ENCODE measurements around the gene CRISP2. TPM values are rescaled to one million over a fixed set of nuclear protein-coding genes. Genes with fewer than 3 reads are reported as not detected.

The CRISP2 gene
- total and polyA plus RNA-seq, 4 donors = 0.28 TPM; not detected in 3

DNA sequence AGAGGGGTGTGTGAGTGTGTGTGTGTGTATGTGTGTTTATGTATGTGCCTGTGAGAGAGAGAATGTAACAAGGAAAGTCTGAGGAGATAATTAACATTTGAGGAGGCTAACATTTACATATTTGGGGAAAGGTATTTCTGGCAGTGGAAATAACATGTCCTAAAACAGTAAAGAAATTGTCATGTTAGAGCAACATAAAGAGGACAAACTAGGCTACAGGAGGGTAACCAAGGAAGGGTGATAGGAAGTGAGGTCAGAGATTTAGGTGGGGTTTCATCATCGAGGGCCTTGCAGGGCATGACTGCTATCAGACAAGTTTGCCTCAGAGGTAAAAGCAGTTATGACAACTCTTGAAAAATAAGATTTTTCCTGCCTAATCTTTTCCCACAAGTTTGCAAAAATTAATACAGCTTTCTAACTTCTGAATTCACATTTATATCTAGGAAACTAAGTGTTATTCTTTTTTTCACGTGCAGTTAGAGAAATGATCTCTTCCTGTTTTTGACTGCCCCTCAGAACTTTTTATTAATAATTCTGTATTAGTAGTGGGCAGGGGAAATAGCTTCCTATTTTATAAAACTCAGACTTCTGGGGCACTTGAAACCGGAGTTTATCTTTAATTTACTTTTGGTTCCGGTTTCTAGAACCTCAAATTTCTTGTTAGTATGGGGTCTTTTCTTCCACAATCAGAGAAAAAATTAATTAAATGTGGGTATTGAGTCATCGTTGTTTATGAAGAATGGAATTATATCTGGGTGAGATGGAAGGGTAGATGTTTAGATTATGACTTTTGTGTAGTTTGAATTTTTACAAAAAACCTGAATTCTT, 46.2 kb downstream of the CRISP2 start:
- Histone ChIP-seq H3K27ac (ENCODE audit: low read depth in 1 of 2, low read length in 2 of 2) (no peak overlapping the region), H3K36me3 (ENCODE audit: control insufficient read depth in 4 of 4, insufficient read depth in 3 of 4, low read depth in 1 of 4, low read length in 3 of 4) (no peaks in the 10 kb centered on the region), H3K27me3 (ENCODE audit: control insufficient read depth in 4 of 4, insufficient read depth in 4 of 4, low read length in 3 of 4) (no peaks in the 10 kb centered on the region), H3K9ac (ENCODE audit: low read depth in 1 of 2, low read length in 2 of 2) (no peak overlapping the region), H3K9me3 (ENCODE audit: control insufficient read depth in 4 of 4, low read length in 3 of 4) (no peaks in the 10 kb centered on the region), H3K4me1 (ENCODE audit: control insufficient read depth in 4 of 4, insufficient read depth in 4 of 4, low read length in 3 of 4) (no peaks in the 10 kb centered on the region), H3K4me3 (ENCODE audit: low read depth in 1 of 3, low read length in 3 of 3) (no peak overlapping the region)
- no peak for DNase-seq (ENCODE audit: low spot score)
- TF ChIP-seq EGR1 (IDR thresholded peaks at IDR 0.05; ENCODE audit: low read depth in 2 of 2) (no peak), RXRA (IDR thresholded peaks at IDR 0.05) (no peak), FOXA1 (IDR thresholded peaks at IDR 0.05) (no peak), NR2F2 (IDR thresholded peaks at IDR 0.05) (no peak)
- TF ChIP-seq, protein P1, sequence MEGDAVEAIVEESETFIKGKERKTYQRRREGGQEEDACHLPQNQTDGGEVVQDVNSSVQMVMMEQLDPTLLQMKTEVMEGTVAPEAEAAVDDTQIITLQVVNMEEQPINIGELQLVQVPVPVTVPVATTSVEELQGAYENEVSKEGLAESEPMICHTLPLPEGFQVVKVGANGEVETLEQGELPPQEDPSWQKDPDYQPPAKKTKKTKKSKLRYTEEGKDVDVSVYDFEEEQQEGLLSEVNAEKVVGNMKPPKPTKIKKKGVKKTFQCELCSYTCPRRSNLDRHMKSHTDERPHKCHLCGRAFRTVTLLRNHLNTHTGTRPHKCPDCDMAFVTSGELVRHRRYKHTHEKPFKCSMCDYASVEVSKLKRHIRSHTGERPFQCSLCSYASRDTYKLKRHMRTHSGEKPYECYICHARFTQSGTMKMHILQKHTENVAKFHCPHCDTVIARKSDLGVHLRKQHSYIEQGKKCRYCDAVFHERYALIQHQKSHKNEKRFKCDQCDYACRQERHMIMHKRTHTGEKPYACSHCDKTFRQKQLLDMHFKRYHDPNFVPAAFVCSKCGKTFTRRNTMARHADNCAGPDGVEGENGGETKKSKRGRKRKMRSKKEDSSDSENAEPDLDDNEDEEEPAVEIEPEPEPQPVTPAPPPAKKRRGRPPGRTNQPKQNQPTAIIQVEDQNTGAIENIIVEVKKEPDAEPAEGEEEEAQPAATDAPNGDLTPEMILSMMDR (IDR thresholded peaks at IDR 0.05; ENCODE audit: low read depth, low read length, missing input control) = no peak
- TF ChIP-seq, protein P2, sequence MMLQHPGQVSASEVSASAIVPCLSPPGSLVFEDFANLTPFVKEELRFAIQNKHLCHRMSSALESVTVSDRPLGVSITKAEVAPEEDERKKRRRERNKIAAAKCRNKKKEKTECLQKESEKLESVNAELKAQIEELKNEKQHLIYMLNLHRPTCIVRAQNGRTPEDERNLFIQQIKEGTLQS (IDR thresholded peaks at IDR 0.05) = no peak
- 55% methylated on average over 5 of the region's 5 CpGs for WGBS

DNA sequence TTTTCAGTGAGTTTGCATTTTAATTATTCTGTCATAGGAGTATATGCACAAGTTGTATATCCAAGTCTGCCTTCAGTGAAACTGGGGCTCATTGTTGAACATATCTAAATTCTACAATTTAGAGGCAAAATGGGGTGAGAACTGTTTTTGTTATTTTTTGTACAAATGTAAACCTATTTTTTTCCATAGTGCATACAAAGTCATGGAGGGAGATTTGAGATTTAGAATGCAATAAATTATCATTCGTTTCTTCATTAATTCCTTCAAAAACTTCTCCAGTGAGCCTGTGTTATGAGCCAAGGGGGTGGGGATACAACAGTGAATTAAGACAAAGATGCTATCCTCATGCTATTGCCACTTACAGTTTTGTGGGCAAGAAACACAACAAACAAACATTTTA, 46.9 kb downstream of the CRISP2 start:
- no peak for TF ChIP-seq NR2F2 (IDR thresholded peaks at IDR 0.05)
- TF ChIP-seq JUND (IDR thresholded peaks at IDR 0.05) = no peak
- TF ChIP-seq GABPA (IDR thresholded peaks at IDR 0.05 in 1 of 2, conservative IDR thresholded peaks at IDR 0.05 in 1 of 2) = no peak
- TF ChIP-seq, protein P3, sequence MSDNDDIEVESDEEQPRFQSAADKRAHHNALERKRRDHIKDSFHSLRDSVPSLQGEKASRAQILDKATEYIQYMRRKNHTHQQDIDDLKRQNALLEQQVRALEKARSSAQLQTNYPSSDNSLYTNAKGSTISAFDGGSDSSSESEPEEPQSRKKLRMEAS (IDR thresholded peaks at IDR 0.05) = no peak
- TF ChIP-seq, protein P2 (IDR thresholded peaks at IDR 0.05) = no peak
- TF ChIP-seq, protein P1 (IDR thresholded peaks at IDR 0.05; ENCODE audit: low read depth, low read length, missing input control) = no peak
- TF ChIP-seq, protein P4, sequence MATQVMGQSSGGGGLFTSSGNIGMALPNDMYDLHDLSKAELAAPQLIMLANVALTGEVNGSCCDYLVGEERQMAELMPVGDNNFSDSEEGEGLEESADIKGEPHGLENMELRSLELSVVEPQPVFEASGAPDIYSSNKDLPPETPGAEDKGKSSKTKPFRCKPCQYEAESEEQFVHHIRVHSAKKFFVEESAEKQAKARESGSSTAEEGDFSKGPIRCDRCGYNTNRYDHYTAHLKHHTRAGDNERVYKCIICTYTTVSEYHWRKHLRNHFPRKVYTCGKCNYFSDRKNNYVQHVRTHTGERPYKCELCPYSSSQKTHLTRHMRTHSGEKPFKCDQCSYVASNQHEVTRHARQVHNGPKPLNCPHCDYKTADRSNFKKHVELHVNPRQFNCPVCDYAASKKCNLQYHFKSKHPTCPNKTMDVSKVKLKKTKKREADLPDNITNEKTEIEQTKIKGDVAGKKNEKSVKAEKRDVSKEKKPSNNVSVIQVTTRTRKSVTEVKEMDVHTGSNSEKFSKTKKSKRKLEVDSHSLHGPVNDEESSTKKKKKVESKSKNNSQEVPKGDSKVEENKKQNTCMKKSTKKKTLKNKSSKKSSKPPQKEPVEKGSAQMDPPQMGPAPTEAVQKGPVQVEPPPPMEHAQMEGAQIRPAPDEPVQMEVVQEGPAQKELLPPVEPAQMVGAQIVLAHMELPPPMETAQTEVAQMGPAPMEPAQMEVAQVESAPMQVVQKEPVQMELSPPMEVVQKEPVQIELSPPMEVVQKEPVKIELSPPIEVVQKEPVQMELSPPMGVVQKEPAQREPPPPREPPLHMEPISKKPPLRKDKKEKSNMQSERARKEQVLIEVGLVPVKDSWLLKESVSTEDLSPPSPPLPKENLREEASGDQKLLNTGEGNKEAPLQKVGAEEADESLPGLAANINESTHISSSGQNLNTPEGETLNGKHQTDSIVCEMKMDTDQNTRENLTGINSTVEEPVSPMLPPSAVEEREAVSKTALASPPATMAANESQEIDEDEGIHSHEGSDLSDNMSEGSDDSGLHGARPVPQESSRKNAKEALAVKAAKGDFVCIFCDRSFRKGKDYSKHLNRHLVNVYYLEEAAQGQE (IDR thresholded peaks at IDR 0.05) = no peak
- no peak for TF ChIP-seq EGR1 (IDR thresholded peaks at IDR 0.05; ENCODE audit: low read depth in 2 of 2)
- TF ChIP-seq TAF1 (conservative IDR thresholded peaks at IDR 0.05) = no peak
- TF ChIP-seq FOXA1 (IDR thresholded peaks at IDR 0.05) = no peak
- TF ChIP-seq YY1 (IDR thresholded peaks at IDR 0.05) = no peak
- no peak for TF ChIP-seq HNF4G (IDR thresholded peaks at IDR 0.05)
- TF ChIP-seq, protein P5, sequence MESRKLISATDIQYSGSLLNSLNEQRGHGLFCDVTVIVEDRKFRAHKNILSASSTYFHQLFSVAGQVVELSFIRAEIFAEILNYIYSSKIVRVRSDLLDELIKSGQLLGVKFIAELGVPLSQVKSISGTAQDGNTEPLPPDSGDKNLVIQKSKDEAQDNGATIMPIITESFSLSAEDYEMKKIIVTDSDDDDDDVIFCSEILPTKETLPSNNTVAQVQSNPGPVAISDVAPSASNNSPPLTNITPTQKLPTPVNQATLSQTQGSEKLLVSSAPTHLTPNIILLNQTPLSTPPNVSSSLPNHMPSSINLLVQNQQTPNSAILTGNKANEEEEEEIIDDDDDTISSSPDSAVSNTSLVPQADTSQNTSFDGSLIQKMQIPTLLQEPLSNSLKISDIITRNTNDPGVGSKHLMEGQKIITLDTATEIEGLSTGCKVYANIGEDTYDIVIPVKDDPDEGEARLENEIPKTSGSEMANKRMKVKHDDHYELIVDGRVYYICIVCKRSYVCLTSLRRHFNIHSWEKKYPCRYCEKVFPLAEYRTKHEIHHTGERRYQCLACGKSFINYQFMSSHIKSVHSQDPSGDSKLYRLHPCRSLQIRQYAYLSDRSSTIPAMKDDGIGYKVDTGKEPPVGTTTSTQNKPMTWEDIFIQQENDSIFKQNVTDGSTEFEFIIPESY (IDR thresholded peaks at IDR 0.05) = no peak
- no peak for TF ChIP-seq SP1 (IDR thresholded peaks at IDR 0.05)
- no peak for TF ChIP-seq RAD21 (IDR thresholded peaks at IDR 0.05)
- TF ChIP-seq FOXA2 (IDR thresholded peaks at IDR 0.05) = no peak
- TF ChIP-seq HNF4A (conservative IDR thresholded peaks at IDR 0.05) = no peak
- no peak for TF ChIP-seq RXRA (IDR thresholded peaks at IDR 0.05)
- no peaks in the 10 kb centered on the region for H3K4me1 ChIP-seq (ENCODE audit: control insufficient read depth in 4 of 4, insufficient read depth in 4 of 4, low read length in 3 of 4)
- no peaks in the 10 kb centered on the region for H3K36me3 ChIP-seq (ENCODE audit: control insufficient read depth in 4 of 4, insufficient read depth in 3 of 4, low read depth in 1 of 4, low read length in 3 of 4)
- DNase-seq (ENCODE audit: low spot score) = no peak
- no peak overlapping the region for H3K4me3 ChIP-seq (ENCODE audit: low read depth in 1 of 3, low read length in 3 of 3)
- no peak overlapping the region for H3K9ac ChIP-seq (ENCODE audit: low read depth in 1 of 2, low read length in 2 of 2)
- no peaks in the 10 kb centered on the region for H3K9me3 ChIP-seq (ENCODE audit: control insufficient read depth in 4 of 4, low read length in 3 of 4)
- no peaks in the 10 kb centered on the region for H3K27me3 ChIP-seq (ENCODE audit: control insufficient read depth in 4 of 4, insufficient read depth in 4 of 4, low read length in 3 of 4)
- WGBS = 38% methylated on average over 1 of the region's 1 CpG
- H3K27ac ChIP-seq (ENCODE audit: low read depth in 1 of 2, low read length in 2 of 2) = no peak overlapping the region
